Activated CD4-positive, alpha-beta T cell treated with anti-CD3 and anti-CD28 coated beads, Interleukin-2, amount 50 U/mL, for 4 hours (primary cell): ENCODE data around the gene CST3.
"Not testable (repeated sequence)": the region's sequence is repeated elsewhere in the genome, so short reads cannot be mapped to it uniquely, and the experiment has no call there.

Experiments used
- DNase-seq, 2 experiments: peaks; one replicate each; pipeline ENCODE4 v3.0.0-alpha.2; 2020

CST3 gene

GRCh38 chr20:23661002-23661429, 23.3 kb upstream of the CST3 start:
- DNase-seq = no peak

GRCh38 chr20:23659989-23660837, 22.5 kb upstream of the CST3 start:
- no peak for DNase-seq

- DNase-seq = not testable (repeated sequence)
These were observed 21.8 kb upstream of the CST3 start for GRCh38 chr20:23659610-23659988.

GRCh38 chr20:23658989-23659609, 21.3 kb upstream of the CST3 start:
- no peak for DNase-seq

- DNase-seq = no peak
These were observed 20.6 kb upstream of the CST3 start for GRCh38 chr20:23658336-23658735.

GRCh38 chr20:23657202-23657601, 19.4 kb upstream of the CST3 start:
- DNase-seq = no peak

- DNase-seq = no peak
These were observed 18.6 kb upstream of the CST3 start for GRCh38 chr20:23656372-23656771.

- DNase-seq = no peak
These were observed 17.9 kb upstream of the CST3 start for GRCh38 chr20:23655491-23656211.

- DNase-seq = no peak
These were observed 17.0 kb upstream of the CST3 start for GRCh38 chr20:23654717-23655116.

GRCh38 chr20:23654000-23654399, 16.2 kb upstream of the CST3 start:
- DNase-seq = no peak

- no peak for DNase-seq
These were observed 15.7 kb upstream of the CST3 start for GRCh38 chr20:23653400-23653938.

- no peak for DNase-seq
These were observed 15.2 kb upstream of the CST3 start for GRCh38 chr20:23652926-23653325.

- DNase-seq = no peak
These were observed 14.6 kb upstream of the CST3 start for GRCh38 chr20:23652371-23652770.

GRCh38 chr20:23651117-23651516, 13.4 kb upstream of the CST3 start:
- no peak for DNase-seq

GRCh38 chr20:23649830-23650417, 12.2 kb upstream of the CST3 start:
- no peak for DNase-seq

- DNase-seq = no peak
These were observed 11.5 kb upstream of the CST3 start for GRCh38 chr20:23649242-23649641.

GRCh38 chr20:23647346-23647745, 9.6 kb upstream of the CST3 start:
- no peak for DNase-seq

- DNase-seq = no peak
These were observed 8.5 kb upstream of the CST3 start for GRCh38 chr20:23646106-23646873.

GRCh38 chr20:23645575-23645974, 7.8 kb upstream of the CST3 start:
- no peak for DNase-seq

- DNase-seq = no peak
These were observed 6.4 kb upstream of the CST3 start for GRCh38 chr20:23644164-23644563.

- no peak for DNase-seq
These were observed 5.9 kb upstream of the CST3 start for GRCh38 chr20:23643659-23644058.
